ENCODE results near the gene ARL15. TPM values are rescaled to one million over a fixed set of nuclear protein-coding genes. Genes with fewer than 3 reads are reported as not detected.

ARL15 gene
- polyA plus RNA-seq, 1 of the 3 experiments (the other 2 are of a cell fraction), result 6.4 TPM

- TF ChIP-seq CHD2 (IDR thresholded peaks at IDR 0.05; ENCODE audit: low read length, partially characterized antibody) (no peak), MAX (IDR thresholded peaks at IDR 0.05; ENCODE audit: low read depth) (no peak), POLR2AphosphoS5 (IDR thresholded peaks at IDR 0.05; ENCODE audit: low read depth, low read length) (no peak), MXI1 (IDR thresholded peaks at IDR 0.05; ENCODE audit: low read depth, low read length) (no peak), TAF1 (IDR thresholded peaks at IDR 0.05; ENCODE audit: borderline replicate concordance, low read depth, low read length) (no peak), ELF1 (IDR thresholded peaks at IDR 0.05) (no peak), FOXM1 (IDR thresholded peaks at IDR 0.05; ENCODE audit: low read depth) (no peak), MEF2A (IDR thresholded peaks at IDR 0.05; ENCODE audit: borderline replicate concordance, low read depth) (no peak), SIN3A (IDR thresholded peaks at IDR 0.05; ENCODE audit: borderline replicate concordance, low read depth, low read length) (no peak), PBX3 (IDR thresholded peaks at IDR 0.05) (no peak), YY1 (IDR thresholded peaks at IDR 0.05; ENCODE audit: low read depth) (no peak), CTCF (IDR thresholded peaks at IDR 0.05) (no peak), TEAD4 (IDR thresholded peaks at IDR 0.05; ENCODE audit: borderline replicate concordance, insufficient read depth) (no peak), RAD21 (IDR thresholded peaks at IDR 0.05; ENCODE audit: low read length) (no peak), REST (IDR thresholded peaks at IDR 0.05; ENCODE audit: low read depth, low read length) (no peak), EP300 (IDR thresholded peaks at IDR 0.05; ENCODE audit: borderline replicate concordance in 1 of 2, low read depth in 1 of 2, low read length in 1 of 2) (no peak), GABPA (IDR thresholded peaks at IDR 0.05; ENCODE audit: low read depth) (no peak), RXRA (IDR thresholded peaks at IDR 0.05; ENCODE audit: borderline replicate concordance, low read depth) (no peak)
- H4K20me1 ChIP-seq (ENCODE audit: insufficient read depth), result no peaks in the 10 kb centered on the region
- H3K9me3 ChIP-seq, result no peaks in the 10 kb centered on the region
- no peaks in the 10 kb centered on the region for H3K79me2 ChIP-seq (ENCODE audit: insufficient read depth)
- no peak for DNase-seq
- no peak overlapping the region for H3K27ac ChIP-seq (ENCODE audit: low read depth in 2 of 2, low read length in 1 of 2)
- ChIA-PET POLR2A (no interaction called here), CTCF (no interaction called here)
- H3F3A ChIP-seq (replicated peaks; ENCODE audit: insufficient read depth), result no peaks in the 10 kb centered on the region
- no peak overlapping the region for H3K4me2 ChIP-seq
- H2AFZ ChIP-seq (ENCODE audit: low read depth), result no peak overlapping the region
- no peaks in the 10 kb centered on the region for H3K9me2 ChIP-seq
- H3K4me1 ChIP-seq (ENCODE audit: control insufficient read depth in 1 of 2, insufficient read depth in 2 of 2, low read depth in 1 of 2, low read length in 1 of 2), result no peaks in the 10 kb centered on the region
- H3K27me3 ChIP-seq (ENCODE audit: insufficient read depth), result no peaks in the 10 kb centered on the region
- H3K9ac ChIP-seq, result no peak overlapping the region
- no peak overlapping the region for H3K4me3 ChIP-seq (ENCODE audit: low read depth in 2 of 2, low read length in 1 of 2)
- no peaks in the 10 kb centered on the region for H3K36me3 ChIP-seq (replicated peaks in 1 of 2; ENCODE audit: control insufficient read depth in 1 of 2, insufficient read depth in 2 of 2, low read length in 1 of 2)
- 91% methylated on average over 5 of the region's 5 CpGs for WGBS (ENCODE audit: low lambda C conversion rate)
These were observed 363.8 kb downstream of the ARL15 start for GRCh38 chr5:53946405-53947100.

Measured in SK-N-SH (cell line).